Measurements from ENCODE around the gene MANEAL. TPM values are rescaled to one million over a fixed set of nuclear protein-coding genes. Genes with fewer than 3 reads are reported as not detected.

The MANEAL gene
- total RNA-seq, 1 experiment from 2014 or later = 22.7 TPM

- peaks cover 9 to 45% (median 27%) of the 10 kb centered on the region in 3 experiments; a peak in 6 of 7 replicates for H3K36me3 Mint-ChIP-seq (ENCODE audit: insufficient read depth in 1 of 3, low read depth in 3 of 3)
- H3K23ac ChIP-seq (ENCODE audit: insufficient read length, low read depth, low read length) = no peak overlapping the region
- H3K4ac ChIP-seq (ENCODE audit: low read depth, low read length) = no peak overlapping the region
- no peak overlapping the region for H2AFZ ChIP-seq (ENCODE audit: low read length)
- no peaks in the 10 kb centered on the region for H3K79me2 ChIP-seq (ENCODE audit: insufficient read depth, low read length)
- TF ChIP-seq CTCF (conservative IDR thresholded peaks at IDR 0.05) = no peak
- no peaks in the 10 kb centered on the region for H3K27me3 Mint-ChIP-seq (ENCODE audit: low read depth)
- H3K27ac Mint-ChIP-seq = no peak overlapping the region
- H3K27ac ChIP-seq (ENCODE audit: insufficient read length, low read depth, low read length) = no peak overlapping the region
- no peak overlapping the region for H2AK5ac ChIP-seq (ENCODE audit: insufficient read length, low read length)
- H3K14ac ChIP-seq (ENCODE audit: insufficient read depth, low read length) = no peak overlapping the region
- no peak overlapping the region for H3K56ac ChIP-seq (ENCODE audit: insufficient read length, low read depth, low read length)
- no peak overlapping the region for H2BK20ac ChIP-seq (ENCODE audit: low read depth, low read length, poor library complexity, severe bottlenecking)
- H3K4me1 ChIP-seq (ENCODE audit: insufficient read depth, low read length) = no peaks in the 10 kb centered on the region
- DNase-seq = no peak
- no peak overlapping the region for H3K4me3 Mint-ChIP-seq
- no peak overlapping the region for H2BK5ac ChIP-seq (ENCODE audit: insufficient read length, low read length)
- no peak overlapping the region for H3K18ac ChIP-seq (ENCODE audit: insufficient read length, low read depth, low read length)
- no peak overlapping the region for H2BK12ac ChIP-seq (ENCODE audit: insufficient read length, low read depth, low read length)
- H3K79me1 ChIP-seq (ENCODE audit: insufficient read depth, low read depth, low read length, poor library complexity, severe bottlenecking) = no peaks in the 10 kb centered on the region
- H3K4me2 ChIP-seq (ENCODE audit: insufficient read depth, insufficient read length, low read length) = no peak overlapping the region
- no peaks in the 10 kb centered on the region for H3K27me3 ChIP-seq (ENCODE audit: insufficient read depth, low read length)
- no peaks in the 10 kb centered on the region for H3K9me3 ChIP-seq (ENCODE audit: control insufficient read depth, low read depth, low read length)
- H3K9ac ChIP-seq (ENCODE audit: extremely low read depth, insufficient read length, low read length) = no peak overlapping the region
- no peak overlapping the region for H3T11ph ChIP-seq (ENCODE audit: low read length)
- no peaks in the 10 kb centered on the region for H3K9me3 Mint-ChIP-seq
- H2BK15ac ChIP-seq (ENCODE audit: low read depth, low read length) = no peak overlapping the region
- no peak overlapping the region for H4K5ac ChIP-seq (ENCODE audit: insufficient read length, low read depth, low read length)
- H4K20me1 ChIP-seq (ENCODE audit: control insufficient read depth, insufficient read depth, insufficient read length) = no peaks in the 10 kb centered on the region
- H3K4me1 Mint-ChIP-seq = no peaks in the 10 kb centered on the region
- WGBS (ENCODE audit: extremely low coverage, insufficient read length, low lambda C conversion rate) = no CpG with 5 or more reads among the region's 2 CpGs
- no peak overlapping the region for H2BK120ac ChIP-seq (ENCODE audit: low read depth, low read length, poor library complexity, severe bottlenecking)
- H4K8ac ChIP-seq (replicated peaks; ENCODE audit: insufficient read length, low read depth, low read length) = no peak overlapping the region
- no peak overlapping the region for H4K91ac ChIP-seq (ENCODE audit: insufficient read length, low read depth, low read length)
- no peaks in the 10 kb centered on the region for H3K23me2 ChIP-seq (ENCODE audit: insufficient read length, low read depth, low read length, poor library complexity, severe bottlenecking)
Measured at GRCh38 chr1:37825506-37825905, 31.9 kb downstream of the MANEAL start.
